Bronchial epithelial cell (primary cell): Measurements from ENCODE around the gene TMX1. TPM values are rescaled to one million over a fixed set of nuclear protein-coding genes. Genes with fewer than 3 reads are reported as not detected.

Experiments
- DNase-seq: peaks from one replicate; pipeline ENCODE4 v3.0.0-alpha.2; 2010; ENCODE audit warnings: low read depth
- FAIRE-seq: peaks from 2 replicates; lab custom pipeline; 2011; peaks lifted over from hg19 to GRCh38; lab: Jason Lieb, UNC
- H3K27me3 ChIP-seq: 2 replicates; pipeline ENCODE4 v1.5.1; 2011; ENCODE audit warnings: low read length; ENCODE audit not compliant: control insufficient read depth, insufficient read depth
- H3K36me3 ChIP-seq: 2 replicates; pipeline ENCODE4 v1.5.1; 2011; ENCODE audit warnings: low read length; ENCODE audit not compliant: control insufficient read depth, insufficient read depth
- H3K4me3 ChIP-seq: 2 replicates; pipeline ENCODE4 v1.5.1; 2011; ENCODE audit warnings: mild to moderate bottlenecking, low read depth, low read length, control low read depth
- CTCF ChIP-seq: IDR thresholded peaks from 2 replicates; pipeline ENCODE4 v1.5.1; 2011; ENCODE audit warnings: mild to moderate bottlenecking, moderate library complexity, low read length, control low read depth, inconsistent platforms; ENCODE audit not compliant: insufficient read depth, severe bottlenecking
- total RNA-seq: library from RNA; depleted of rRNA; stranded (reverse); fragments of >200 nt; gene quantifications from 2 replicates; pipeline ENCODE4 v1.2.1, GENCODE V29; 2014

The TMX1 gene
- total RNA-seq, 1 donor from 2014 or later = 58.2 TPM

GRCh38 chr14:51228890-51229289, 11.2 kb upstream of the TMX1 start:
- Histone ChIP-seq H3K27me3 (peaks cover 1% of the 10 kb centered on the region), H3K4me3 (no peak overlapping the region), H3K36me3 (no peaks in the 10 kb centered on the region)
- FAIRE-seq = no peak
- no peak for TF ChIP-seq CTCF
- no peak for DNase-seq

GRCh38 chr14:51236314-51236713, 3.7 kb upstream of the TMX1 start:
- FAIRE-seq = no peak

GRCh38 chr14:51240804-51241380, 845 bp downstream of the TMX1 start:
- TF ChIP-seq CTCF = no peak
- FAIRE-seq (no peak), DNase-seq (no peak)
- Histone ChIP-seq H3K27me3 (no peaks in the 10 kb centered on the region), H3K4me3 (peak overlapping the region; percentile 93), H3K36me3 (no peaks in the 10 kb centered on the region)

More at GRCh38 chr14:51236314-51236713, 3.7 kb upstream of the TMX1 start:
- TF ChIP-seq CTCF = no peak
- Histone ChIP-seq H3K4me3 (no peak overlapping the region), H3K36me3 (no peaks in the 10 kb centered on the region), H3K27me3 (no peaks in the 10 kb centered on the region)
- DNase-seq = peak; percentile 86

GRCh38 chr14:51242545-51243490, 2.8 kb downstream of the TMX1 start:
- no peaks in the 10 kb centered on the region for H3K36me3 ChIP-seq
- no peak for FAIRE-seq
- no peak for DNase-seq

GRCh38 chr14:51244591-51244990, 4.5 kb downstream of the TMX1 start:
- H3K27me3 ChIP-seq = no peaks in the 10 kb centered on the region
- DNase-seq = no peak
- H3K4me3 ChIP-seq = no peak overlapping the region
- FAIRE-seq = no peak
- no peak for TF ChIP-seq CTCF
- H3K36me3 ChIP-seq = peaks cover 3% of the 10 kb centered on the region

More at GRCh38 chr14:51242545-51243490, 2.8 kb downstream of the TMX1 start:
- no peak overlapping the region for H3K4me3 ChIP-seq
- H3K27me3 ChIP-seq = no peaks in the 10 kb centered on the region
- no peak for TF ChIP-seq CTCF
